Measurements from ENCODE around the gene RNF157. TPM values are rescaled to one million over a fixed set of nuclear protein-coding genes. Genes with fewer than 3 reads are reported as not detected.
A peak's percentile ranks its signal among the peaks of the same experiment; 100 is the strongest.

RNF157 gene
- total and polyA plus RNA-seq, 2 of the 13 experiments (the other 11 are each of a cell fraction or from before 2014, with no cell fraction given) = 0.44 to 1.5 TPM

- TF ChIP-seq ZNF343 (CRISPR knock-in tag; IDR thresholded peaks at IDR 0.05) (0 out of 2 replicates have a peak, but pooled peaks have one; percentile 46), ZKSCAN8 (CRISPR knock-in tag; IDR thresholded peaks at IDR 0.05; ENCODE audit: borderline replicate concordance) (peak; percentile 51; the same call in 1 of the 2 replicates), MBD4 (IDR thresholded peaks at IDR 0.05; ENCODE audit: borderline replicate concordance, low read length) (no peak), ZNF333 (CRISPR knock-in tag; IDR thresholded peaks at IDR 0.05; ENCODE audit: borderline replicate concordance) (no peak), PRMT3 (CRISPR knock-in tag; IDR thresholded peaks at IDR 0.05; ENCODE audit: borderline replicate concordance, low read depth) (no peak), SNRNP70 (IDR thresholded peaks at IDR 0.05; ENCODE audit: low read depth, low read length) (no peak), FOSL1 (CRISPR knock-in tag; IDR thresholded peaks at IDR 0.05; ENCODE audit: borderline replicate concordance) (no peak), HNF4A (CRISPR knock-in tag; IDR thresholded peaks at IDR 0.05) (peak; percentile 52), PTBP1 (IDR thresholded peaks at IDR 0.05; ENCODE audit: low read depth, low read length, poor library complexity, severe bottlenecking) (no peak), ETV5 (CRISPR knock-in tag; IDR thresholded peaks at IDR 0.05; ENCODE audit: borderline replicate concordance) (peak; percentile 91), ZHX1 (CRISPR knock-in tag; IDR thresholded peaks at IDR 0.05; ENCODE audit: low read depth) (no peak), ZSCAN20 (CRISPR knock-in tag; IDR thresholded peaks at IDR 0.05; ENCODE audit: borderline replicate concordance) (no peak), KAT2B (IDR thresholded peaks at IDR 0.05; ENCODE audit: borderline replicate concordance, low read depth, low read length) (no peak), REST (IDR thresholded peaks at IDR 0.05; ENCODE audit: borderline replicate concordance in 1 of 2, low read depth in 1 of 2, low read length in 2 of 2) (no peak), PRDM10 (CRISPR knock-in tag; IDR thresholded peaks at IDR 0.05; ENCODE audit: low read depth) (no peak; the same call in 1 of the 2 replicates), ZNF24 (IDR thresholded peaks at IDR 0.05) (no peak), HOXA7 (CRISPR knock-in tag; IDR thresholded peaks at IDR 0.05) (no peak), YEATS4 (CRISPR knock-in tag; IDR thresholded peaks at IDR 0.05; ENCODE audit: borderline replicate concordance) (no peak), ZNF430 (CRISPR knock-in tag; IDR thresholded peaks at IDR 0.05) (no peak)
These were observed 107.5 kb downstream of the RNF157 start (continued) for GRCh38 chr17:76132574-76133338.
